Posterior cingulate gyrus (tissue), 11 donors: ENCODE measurements around the gene MYCBP2.
"Not testable (repeated sequence)": the region's sequence is repeated elsewhere in the genome, so short reads cannot be mapped to it uniquely, and the experiment has no call there.

Experiments used
- DNase-seq, 10 donors: peaks; one replicate each; pipeline versions ENCODE4 v3.0.0 to v3.0.0-alpha.2; 2020 to 2021; ENCODE audit warnings: mixed read lengths in 3 of 10
- intact Hi-C: fragments of 100-400 bp; cut with DNase I; formaldehyde crosslinking; loops from one replicate; pipeline ENCODE4 v1.15.1; 2023

The MYCBP2 gene

DNA sequence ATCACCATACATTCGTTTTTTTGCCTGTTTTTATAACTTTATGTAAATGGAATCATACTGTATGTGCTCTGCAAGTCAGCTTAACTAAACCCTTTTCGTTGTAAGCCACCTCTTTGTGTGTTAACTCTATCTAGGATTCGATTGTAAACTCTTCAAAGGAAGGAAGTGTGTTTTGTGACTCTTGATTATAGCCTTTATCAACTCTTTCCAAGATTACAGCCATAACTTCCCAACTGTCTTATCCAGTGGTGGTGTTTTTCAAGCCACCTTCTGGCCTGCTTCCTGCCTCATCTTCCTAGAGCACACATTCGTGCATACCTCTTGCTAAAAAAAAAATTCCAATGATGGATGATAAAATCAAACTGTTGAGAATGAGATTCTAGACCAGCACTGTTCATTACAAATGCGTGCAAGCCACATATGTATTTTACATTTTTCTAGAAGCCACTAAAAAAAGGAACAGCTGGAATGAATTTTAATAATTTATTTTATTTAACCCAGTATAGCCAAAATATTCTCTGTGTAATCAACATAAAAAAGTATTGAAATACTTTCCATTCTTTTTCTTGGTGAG lies 287.9 kb downstream of the MYCBP2 start:
- no peak for DNase-seq
- intact Hi-C loops = no loop called here

DNA sequence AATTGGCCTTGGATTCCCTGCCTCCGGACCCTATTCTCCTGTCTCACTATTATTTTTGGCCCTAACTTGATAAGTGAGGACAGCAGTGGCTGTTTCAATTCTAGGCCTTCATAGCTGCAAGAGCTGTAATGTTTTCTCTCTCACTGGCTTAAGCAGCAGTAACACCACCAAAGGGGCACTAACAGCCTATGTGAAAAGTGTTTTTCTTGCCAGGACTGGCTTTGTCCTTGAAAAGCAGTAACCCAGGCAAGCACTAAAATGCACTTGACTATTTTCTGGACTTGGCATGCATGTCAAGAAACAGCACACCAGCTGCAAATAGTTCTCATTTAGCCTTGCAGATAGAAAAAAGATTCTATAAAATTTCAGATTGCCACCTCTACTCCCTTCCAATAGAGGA lies 290.6 kb downstream of the MYCBP2 start:
- intact Hi-C loops = no loop called here
- no peak for DNase-seq

GRCh38 chr13:77034881-77035280 lies 292.0 kb downstream of the MYCBP2 start:
- DNase-seq = no peak
- intact Hi-C loops = no loop called here

GRCh38 chr13:77033717-77034302 lies 293.1 kb downstream of the MYCBP2 start:
- no peak for DNase-seq
- intact Hi-C loops = no loop called here

DNA sequence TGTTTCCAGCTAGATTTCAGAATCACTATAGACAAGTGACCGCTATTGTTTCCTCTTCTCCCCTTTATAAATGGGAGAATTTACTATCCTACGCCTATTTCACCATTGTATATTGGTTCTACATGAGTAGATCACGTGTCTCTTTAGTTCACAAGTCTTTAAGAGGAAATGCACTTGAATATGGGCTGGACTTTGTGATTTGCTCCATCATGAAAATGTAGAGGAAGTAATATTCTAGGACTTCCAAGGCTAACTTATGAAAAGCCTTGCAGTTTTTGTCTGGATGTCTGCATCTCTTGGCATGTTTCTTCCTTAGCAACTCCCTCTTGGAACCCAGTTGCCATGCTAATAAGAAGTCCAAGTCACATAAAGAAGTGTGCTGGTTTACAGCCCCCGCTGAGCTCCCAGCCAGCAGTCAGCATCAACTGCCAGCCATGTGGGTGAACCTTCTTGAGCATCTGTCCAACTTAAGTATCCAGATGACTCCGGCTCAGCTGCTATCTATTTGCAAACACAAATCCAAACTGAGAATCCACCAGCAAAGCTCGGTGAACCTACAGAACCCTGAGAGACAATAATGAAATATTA lies 295.1 kb downstream of the MYCBP2 start:
- DNase-seq = peak in 8 of 10 donors; percentile 23 to 93 (median 54)

GRCh38 chr13:77029436-77029835 lies 297.5 kb downstream of the MYCBP2 start:
- DNase-seq = no peak
- intact Hi-C loops = loop anchor here (5.0 kb wide), 1 partner anchor 298 kb away; the partner anchor contains the start of gene MYCBP2

More for the DNA sequence above, 295.1 kb downstream of the MYCBP2 start:
- intact Hi-C loops = no loop called here

DNA sequence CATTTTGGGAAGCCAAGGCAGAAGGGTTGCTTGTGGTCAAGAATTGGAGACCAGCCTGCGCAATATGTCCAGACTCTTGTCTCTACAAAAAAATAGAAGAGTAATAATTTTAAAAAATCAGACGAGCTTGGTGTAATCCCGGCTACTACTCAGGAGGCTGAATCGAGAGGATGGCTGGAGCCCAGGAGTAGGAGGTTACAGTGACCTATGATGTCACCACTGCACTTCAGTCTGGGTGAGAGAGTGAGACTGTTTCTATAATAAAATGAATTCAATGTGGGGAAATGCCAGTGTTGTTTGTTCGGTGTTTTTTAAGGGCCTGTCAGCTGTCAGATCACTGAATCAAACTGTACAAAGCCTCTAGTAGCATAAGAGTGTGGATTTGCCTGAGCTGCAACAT lies 298.7 kb downstream of the MYCBP2 start:
- intact Hi-C loops = loop anchor here (5.0 kb wide), 1 partner anchor 299 kb away; the partner anchor contains the start of gene MYCBP2
- DNase-seq = no peak

- intact Hi-C loops = loop anchor here (2.0 to 5.0 kb wide), 2 partner anchors 34 to 300 kb away; partner anchors contain the start of genes CLN5 and MYCBP2
- DNase-seq = peak; percentile 71 to 98 (median 84)
These were observed 299.9 kb downstream of the MYCBP2 start, which contains the start of gene FBXL3 for GRCh38 chr13:77026861-77027621. Gene FBXL3, minus strand, starts transcription at chr13:77027159. Its CDS starts 5,299 bp downstream, at chr13:77021860.

DNA sequence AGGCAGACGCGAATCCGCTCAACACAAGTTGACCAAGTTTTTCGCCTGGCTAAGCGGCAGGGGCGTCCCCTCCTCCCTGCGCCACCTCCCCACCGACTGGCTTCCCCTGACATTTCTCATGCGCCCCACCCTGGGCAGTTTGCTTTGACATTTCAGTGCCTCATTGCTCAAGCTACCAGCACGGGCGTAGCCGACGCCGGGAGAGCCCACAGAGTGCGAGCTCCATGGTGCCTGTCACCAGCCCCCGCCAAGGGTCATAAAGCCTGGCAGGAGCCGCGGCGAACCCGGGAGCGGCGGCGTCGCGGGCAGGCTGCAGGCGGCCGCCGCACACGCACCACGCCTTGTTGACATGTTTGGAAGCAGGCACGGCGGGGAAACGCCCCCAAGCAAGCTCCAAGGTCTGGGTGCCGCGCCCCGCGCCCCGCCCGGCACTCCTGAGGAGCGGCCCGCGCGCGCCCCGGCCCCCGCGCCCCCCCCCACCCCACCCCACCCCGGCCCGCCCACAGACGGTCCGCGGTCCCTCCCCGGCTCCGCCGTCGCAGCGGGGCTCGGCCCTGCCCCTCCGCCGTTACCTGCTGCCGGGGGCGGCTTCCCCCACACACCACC lies 300.5 kb downstream of the MYCBP2 start:
- peak; percentile 28 to 92 (median 56) for DNase-seq
- intact Hi-C loops = loop anchor here (2.0 to 5.0 kb wide), 2 partner anchors 34 to 301 kb away; partner anchors contain the start of genes CLN5 and MYCBP2

- intact Hi-C loops = no loop called here
- DNase-seq = no peak
These were observed 304.6 kb downstream of the MYCBP2 start for GRCh38 chr13:77022341-77022740.

DNA sequence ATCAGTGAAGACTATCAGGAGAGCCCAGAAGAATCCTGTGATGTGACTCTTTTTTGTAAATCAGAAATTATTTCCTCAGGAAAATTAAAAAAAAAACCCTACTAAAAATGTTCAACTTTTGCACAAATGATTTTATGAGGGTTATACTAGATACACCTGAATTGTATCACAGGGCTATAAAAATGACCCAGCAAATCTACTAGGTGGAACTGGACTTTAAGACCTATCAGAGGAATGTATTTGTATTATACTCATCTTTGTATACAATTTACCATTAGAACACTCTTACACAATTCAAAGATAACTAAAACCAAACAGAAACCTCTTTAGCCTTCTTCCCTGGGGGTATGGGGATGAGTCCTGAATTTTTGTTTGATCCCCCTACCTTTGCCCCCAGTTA lies 307.1 kb downstream of the MYCBP2 start:
- DNase-seq = no peak
- intact Hi-C loops = no loop called here

GRCh38 chr13:77016888-77017623 lies 309.8 kb downstream of the MYCBP2 start:
- no peak for DNase-seq
- intact Hi-C loops = no loop called here

- DNase-seq = no peak
- intact Hi-C loops = no loop called here
These were observed 310.6 kb downstream of the MYCBP2 start for GRCh38 chr13:77016251-77016812.

GRCh38 chr13:77014906-77015685 lies 311.8 kb downstream of the MYCBP2 start:
- no peak for DNase-seq
- intact Hi-C loops = no loop called here

DNA sequence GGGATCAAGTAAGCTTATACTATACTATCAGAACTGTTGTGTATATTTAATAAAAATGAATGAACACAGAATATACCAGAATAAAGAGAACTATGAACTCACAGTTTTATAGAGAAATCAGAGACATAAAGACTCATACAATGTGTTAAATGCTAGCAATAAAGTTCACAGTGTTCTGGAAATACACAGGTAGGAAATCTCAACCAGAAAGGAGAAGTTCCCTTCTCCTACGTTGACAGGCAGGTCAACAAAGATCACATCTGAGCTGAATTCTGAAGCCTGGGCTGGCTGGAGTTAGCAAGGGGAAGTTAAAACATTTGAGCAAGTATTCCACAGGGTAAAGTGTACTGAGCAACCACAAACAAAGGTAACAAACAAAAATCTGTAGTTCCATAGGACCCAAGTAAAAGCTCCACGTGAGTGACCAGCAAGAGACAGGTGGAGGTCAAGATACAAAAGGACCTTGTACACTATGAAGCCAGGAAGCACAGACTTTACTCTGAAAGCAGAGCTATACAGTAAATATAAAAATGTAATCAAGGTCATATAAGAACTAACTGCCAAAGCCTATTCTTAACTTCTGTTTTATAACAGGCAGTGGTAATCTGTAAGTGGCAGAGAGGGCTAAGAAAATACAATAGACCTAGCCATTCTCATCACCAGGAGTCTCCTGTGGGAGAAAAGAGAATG lies 312.9 kb downstream of the MYCBP2 start:
- DNase-seq = no peak
- intact Hi-C loops = no loop called here

GRCh38 chr13:77009719-77010118 lies 317.2 kb downstream of the MYCBP2 start:
- DNase-seq, intact Hi-C loops: not testable (repeated sequence)

- DNase-seq = no peak
- intact Hi-C loops = no loop called here
These were observed 317.9 kb downstream of the MYCBP2 start for GRCh38 chr13:77009011-77009410.

DNA sequence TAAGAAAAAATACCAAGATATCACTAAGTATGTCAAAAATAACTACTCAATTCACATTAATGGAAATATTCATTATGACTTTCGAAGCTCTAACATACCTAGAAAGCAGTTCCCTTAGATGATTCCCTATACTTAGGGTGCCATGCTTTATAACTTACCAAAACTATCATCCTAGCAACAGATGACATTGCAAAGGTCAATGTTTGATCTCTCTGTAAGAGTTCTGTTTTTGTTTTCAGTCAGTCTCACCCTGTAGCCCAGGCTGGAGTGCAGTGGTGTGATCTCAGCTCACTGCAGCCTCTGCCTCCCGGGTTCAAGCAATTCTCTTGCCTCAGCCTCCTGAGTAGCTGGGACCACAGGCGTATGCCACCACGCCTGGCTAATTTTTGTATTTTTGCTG lies 318.6 kb downstream of the MYCBP2 start:
- DNase-seq, intact Hi-C loops: not testable (repeated sequence)
